ENCODE data around the gene ART1. TPM values are rescaled to one million over a fixed set of nuclear protein-coding genes. Genes with fewer than 3 reads are reported as not detected.

ART1 gene
- total and polyA plus RNA-seq, 3 donors from 2014 or later = 0.79 TPM; not detected in 1

- Histone ChIP-seq H3K27ac (no peak overlapping the region), H3K27me3 (no peaks in the 10 kb centered on the region), H3K4me1 (no peaks in the 10 kb centered on the region), H3K9me3 (no peaks in the 10 kb centered on the region), H3K36me3 (ENCODE audit: low read depth, missing control alignments) (no peaks in the 10 kb centered on the region), H3K4me3 (no peak overlapping the region)
- WGBS, 2 donors = 89 to 92% methylated on average over 5 of the region's 5 CpGs
- intact Hi-C loops (cut with DNase I; ENCODE audit: low total_unique reads) = no loop called here
- DNase-seq = no peak
- no peak for TF ChIP-seq POLR2A (IDR thresholded peaks at IDR 0.05)
- TF ChIP-seq, protein P1, sequence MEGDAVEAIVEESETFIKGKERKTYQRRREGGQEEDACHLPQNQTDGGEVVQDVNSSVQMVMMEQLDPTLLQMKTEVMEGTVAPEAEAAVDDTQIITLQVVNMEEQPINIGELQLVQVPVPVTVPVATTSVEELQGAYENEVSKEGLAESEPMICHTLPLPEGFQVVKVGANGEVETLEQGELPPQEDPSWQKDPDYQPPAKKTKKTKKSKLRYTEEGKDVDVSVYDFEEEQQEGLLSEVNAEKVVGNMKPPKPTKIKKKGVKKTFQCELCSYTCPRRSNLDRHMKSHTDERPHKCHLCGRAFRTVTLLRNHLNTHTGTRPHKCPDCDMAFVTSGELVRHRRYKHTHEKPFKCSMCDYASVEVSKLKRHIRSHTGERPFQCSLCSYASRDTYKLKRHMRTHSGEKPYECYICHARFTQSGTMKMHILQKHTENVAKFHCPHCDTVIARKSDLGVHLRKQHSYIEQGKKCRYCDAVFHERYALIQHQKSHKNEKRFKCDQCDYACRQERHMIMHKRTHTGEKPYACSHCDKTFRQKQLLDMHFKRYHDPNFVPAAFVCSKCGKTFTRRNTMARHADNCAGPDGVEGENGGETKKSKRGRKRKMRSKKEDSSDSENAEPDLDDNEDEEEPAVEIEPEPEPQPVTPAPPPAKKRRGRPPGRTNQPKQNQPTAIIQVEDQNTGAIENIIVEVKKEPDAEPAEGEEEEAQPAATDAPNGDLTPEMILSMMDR (IDR thresholded peaks at IDR 0.05) = no peak
These were observed 30.2 kb upstream of the ART1 start for GRCh38 chr11:3614742-3615171.

- TF ChIP-seq POLR2A (IDR thresholded peaks at IDR 0.05) = no peak
- TF ChIP-seq, protein P1 (IDR thresholded peaks at IDR 0.05) = no peak
- Histone ChIP-seq H3K9me3 (no peaks in the 10 kb centered on the region), H3K4me1 (no peaks in the 10 kb centered on the region), H3K4me3 (no peak overlapping the region), H3K36me3 (ENCODE audit: low read depth, missing control alignments) (no peaks in the 10 kb centered on the region), H3K27ac (no peak overlapping the region), H3K27me3 (no peaks in the 10 kb centered on the region)
- no peak for DNase-seq
- intact Hi-C loops (cut with DNase I; ENCODE audit: low total_unique reads) = no loop called here
- 78 to 81% methylated on average over 6 of the region's 6 CpGs for WGBS, 2 donors
These were observed 28.9 kb upstream of the ART1 start for GRCh38 chr11:3615998-3616397.

- H3K36me3 ChIP-seq (ENCODE audit: low read depth, missing control alignments) = no peaks in the 10 kb centered on the region
- no peaks in the 10 kb centered on the region for H3K4me1 ChIP-seq
- WGBS, 2 donors = 58 to 78% methylated on average over 5 to 25 of the region's 25 CpGs
- peak; percentile 14 for DNase-seq
- intact Hi-C loops (cut with DNase I; ENCODE audit: low total_unique reads) = no loop called here
- no peaks in the 10 kb centered on the region for H3K9me3 ChIP-seq
- H3K27me3 ChIP-seq = no peaks in the 10 kb centered on the region
- TF ChIP-seq POLR2A (IDR thresholded peaks at IDR 0.05) = no peak
- TF ChIP-seq, protein P1 (IDR thresholded peaks at IDR 0.05) = no peak
- H3K27ac ChIP-seq = no peak overlapping the region
- H3K4me3 ChIP-seq = no peak overlapping the region
These were observed 28.0 kb upstream of the ART1 start for GRCh38 chr11:3616721-3617460.

DNA sequence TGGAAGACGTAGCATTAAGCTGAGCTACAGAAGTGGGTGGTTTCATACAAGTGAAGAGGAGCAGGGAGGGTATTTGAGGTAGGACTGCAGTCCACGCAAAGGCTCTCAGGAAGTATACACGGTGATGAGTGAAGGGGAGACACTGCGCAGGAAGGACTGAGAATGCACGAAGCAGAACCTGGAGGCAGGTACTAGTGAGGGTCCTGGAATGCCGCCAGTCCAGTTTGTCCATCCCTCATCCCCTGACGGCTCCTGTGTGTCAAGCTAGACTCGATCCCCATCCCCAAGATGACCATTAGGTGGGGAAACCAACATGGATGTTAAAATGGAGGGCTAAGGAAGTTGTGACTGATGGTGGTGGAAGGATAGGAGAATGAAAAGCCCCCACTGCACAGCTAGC lies 26.9 kb upstream of the ART1 start:
- no peak for DNase-seq
- no peaks in the 10 kb centered on the region for H3K9me3 ChIP-seq
- no peak overlapping the region for H3K4me3 ChIP-seq
- no peaks in the 10 kb centered on the region for H3K4me1 ChIP-seq
- H3K27ac ChIP-seq = no peak overlapping the region
- no peaks in the 10 kb centered on the region for H3K36me3 ChIP-seq (ENCODE audit: low read depth, missing control alignments)
- TF ChIP-seq, protein P1 (IDR thresholded peaks at IDR 0.05) = no peak
- no peak for TF ChIP-seq POLR2A (IDR thresholded peaks at IDR 0.05)
- 75 to 92% methylated on average over 8 of the region's 8 CpGs for WGBS, 2 donors
- intact Hi-C loops (cut with DNase I; ENCODE audit: low total_unique reads) = no loop called here
- no peaks in the 10 kb centered on the region for H3K27me3 ChIP-seq

- Histone ChIP-seq H3K27me3 (no peaks in the 10 kb centered on the region), H3K4me1 (no peaks in the 10 kb centered on the region), H3K9me3 (no peaks in the 10 kb centered on the region), H3K27ac (no peak overlapping the region), H3K4me3 (no peak overlapping the region), H3K36me3 (ENCODE audit: low read depth, missing control alignments) (no peaks in the 10 kb centered on the region)
- DNase-seq = no peak
- TF ChIP-seq, protein P1 (IDR thresholded peaks at IDR 0.05) = no peak
- TF ChIP-seq POLR2A (IDR thresholded peaks at IDR 0.05) = no peak
- intact Hi-C loops (cut with DNase I; ENCODE audit: low total_unique reads) = no loop called here
- 73 to 79% methylated on average over 4 of the region's 4 CpGs for WGBS, 2 donors
These were observed 22.4 kb upstream of the ART1 start for GRCh38 chr11:3622521-3622920.

Data from testis (tissue), 3 donors.